HG03571 (cell line): ENCODE data around the gene NCOA1.
"Not testable (repeated sequence)": the region's sequence is repeated elsewhere in the genome, so short reads cannot be mapped to it uniquely, and the experiment has no call there.

Source experiments
- ATAC-seq: cut with Tn5 transposase; IDR thresholded peaks from one replicate; pipeline ENCODE4 v1.9.1; 2021; ENCODE audit not compliant: unreplicated experiment

The NCOA1 gene

DNA sequence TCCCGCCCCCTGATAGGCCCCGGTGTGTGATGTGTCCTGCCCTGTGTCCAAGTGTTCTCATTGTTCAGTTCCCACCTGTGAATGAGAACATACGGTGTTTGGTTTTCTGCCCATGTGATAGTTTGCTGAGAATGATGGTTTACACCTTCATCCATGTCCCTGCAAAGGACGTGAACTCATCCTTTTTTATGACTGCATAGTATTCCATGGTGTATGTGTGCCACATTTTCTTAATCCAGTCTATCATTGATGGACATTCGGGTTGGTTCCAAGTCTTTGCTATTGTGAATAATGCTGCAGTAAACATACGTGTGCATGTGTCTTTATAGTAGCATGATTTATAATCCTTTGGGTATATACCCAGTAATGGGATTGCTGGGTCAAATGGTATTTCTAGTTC is 40.6 kb downstream of the NCOA1 start:
- not testable (repeated sequence) for ATAC-seq

DNA sequence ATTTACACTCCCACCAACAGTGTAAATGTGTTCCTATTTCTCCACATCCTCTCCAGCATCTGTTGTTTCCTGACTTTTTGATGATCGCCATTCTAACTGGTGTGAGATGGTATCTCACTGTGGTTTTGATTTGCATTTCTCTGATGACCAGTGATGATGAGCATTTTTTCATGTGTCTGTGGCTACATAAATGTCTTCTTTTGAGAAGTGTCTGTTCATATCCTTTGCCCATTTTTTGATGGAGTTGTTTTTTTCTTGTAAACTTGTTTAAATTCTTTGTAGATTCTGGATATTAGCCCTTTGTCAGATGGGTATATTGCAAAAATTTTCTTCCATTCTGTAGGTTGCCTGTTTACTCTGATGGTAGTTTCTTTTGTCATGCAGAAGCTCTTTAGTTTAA is 41.0 kb downstream of the NCOA1 start:
- ATAC-seq = not testable (repeated sequence)

DNA sequence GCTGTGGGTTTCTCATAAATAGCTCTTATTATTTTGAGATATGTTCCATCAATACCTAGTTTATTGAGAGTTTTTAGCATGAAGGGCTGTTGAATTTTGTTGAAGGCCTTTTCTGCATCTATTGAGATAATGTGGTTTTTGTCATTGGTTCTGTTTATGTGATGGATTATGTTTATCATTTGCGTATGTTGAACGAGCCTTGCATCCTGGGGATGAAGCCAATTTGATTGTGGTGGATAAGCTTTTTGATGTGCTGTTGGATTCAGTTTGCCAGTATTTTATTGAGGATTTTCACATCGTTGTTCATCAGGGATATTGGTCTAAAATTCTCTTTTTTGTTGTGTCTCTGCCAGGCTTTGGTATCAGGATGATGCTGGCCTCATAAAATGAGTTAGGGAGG is 42.5 kb downstream of the NCOA1 start:
- ATAC-seq = not testable (repeated sequence)

DNA sequence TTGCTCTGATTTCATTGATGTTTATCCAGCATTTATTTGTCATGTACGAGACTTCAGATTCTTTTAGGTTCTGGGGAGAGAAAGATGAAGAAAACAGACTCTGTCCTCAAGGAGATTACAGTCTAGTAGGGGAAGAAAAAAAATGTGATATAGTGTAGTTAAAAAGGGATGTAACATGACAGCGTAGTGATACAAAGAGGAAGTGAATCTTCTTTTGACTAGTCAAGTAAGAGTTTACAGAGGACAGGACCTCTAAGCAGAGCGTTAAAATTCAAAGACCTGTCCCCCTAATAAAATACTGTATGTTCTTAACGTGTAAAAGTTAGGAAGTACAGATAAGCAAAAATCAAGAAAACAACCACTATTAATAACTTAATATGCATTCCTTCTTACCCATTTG is 47.7 kb downstream of the NCOA1 start:
- no peak for ATAC-seq

DNA sequence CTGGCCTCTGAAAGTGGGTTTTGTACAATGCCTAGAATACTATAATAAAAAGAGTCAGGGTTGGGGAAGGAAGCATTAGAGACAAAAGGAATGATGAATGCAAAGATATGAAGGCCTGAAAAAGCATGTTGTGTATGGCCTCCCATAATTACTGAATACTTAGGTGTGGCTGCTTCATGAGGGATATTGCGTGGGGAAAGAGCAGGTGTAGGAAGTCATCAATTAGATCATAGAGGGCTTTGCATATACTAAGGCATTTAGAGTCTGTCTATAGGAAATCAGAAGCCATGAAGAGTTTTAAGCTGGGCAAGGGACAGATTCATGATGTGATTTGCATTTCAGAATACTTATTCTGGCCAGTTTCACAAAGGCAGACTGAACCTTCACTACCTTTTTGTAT is 48.2 kb downstream of the NCOA1 start:
- no peak for ATAC-seq

DNA sequence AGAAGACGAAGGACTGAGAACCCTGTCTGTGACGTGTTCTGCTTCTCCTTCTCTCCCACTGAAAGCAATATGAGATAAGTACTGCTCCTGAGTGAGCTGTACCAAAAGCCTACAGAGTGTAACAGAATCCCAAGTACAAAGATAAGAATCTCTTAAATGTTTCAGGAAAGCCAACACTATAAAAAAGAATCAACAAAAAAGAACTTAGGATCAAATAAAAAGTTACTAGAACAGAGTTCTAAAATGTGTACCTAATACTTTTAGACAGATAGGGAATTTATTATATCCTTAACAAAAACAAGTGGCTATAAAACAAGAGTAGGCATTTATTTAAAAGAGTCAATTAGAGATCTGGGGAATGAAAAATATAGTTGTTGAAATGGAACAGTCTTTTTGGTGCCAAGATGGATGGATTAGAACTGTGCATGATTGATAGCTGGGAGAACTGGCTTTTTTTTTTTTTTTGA is 49.0 kb downstream of the NCOA1 start:
- no peak for ATAC-seq

DNA sequence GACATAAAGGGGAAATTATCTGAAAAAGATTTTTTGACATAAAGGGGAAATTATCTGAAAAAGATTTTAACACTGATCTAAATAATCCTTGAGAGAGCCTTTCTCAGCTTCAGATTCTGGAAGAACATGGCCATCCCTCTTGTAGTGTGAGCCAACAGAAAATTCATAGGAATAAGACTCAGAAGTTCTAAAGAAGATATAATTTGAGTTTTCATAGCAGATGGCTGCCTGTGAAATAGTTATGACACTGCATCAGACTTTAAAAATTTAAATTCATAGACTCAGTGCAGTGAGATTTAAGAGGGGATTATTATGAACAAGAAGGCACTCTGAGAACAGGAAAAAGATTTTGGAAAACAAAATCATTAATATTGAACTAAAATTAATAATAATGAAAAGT is 50.6 kb downstream of the NCOA1 start:
- no peak for ATAC-seq

DNA sequence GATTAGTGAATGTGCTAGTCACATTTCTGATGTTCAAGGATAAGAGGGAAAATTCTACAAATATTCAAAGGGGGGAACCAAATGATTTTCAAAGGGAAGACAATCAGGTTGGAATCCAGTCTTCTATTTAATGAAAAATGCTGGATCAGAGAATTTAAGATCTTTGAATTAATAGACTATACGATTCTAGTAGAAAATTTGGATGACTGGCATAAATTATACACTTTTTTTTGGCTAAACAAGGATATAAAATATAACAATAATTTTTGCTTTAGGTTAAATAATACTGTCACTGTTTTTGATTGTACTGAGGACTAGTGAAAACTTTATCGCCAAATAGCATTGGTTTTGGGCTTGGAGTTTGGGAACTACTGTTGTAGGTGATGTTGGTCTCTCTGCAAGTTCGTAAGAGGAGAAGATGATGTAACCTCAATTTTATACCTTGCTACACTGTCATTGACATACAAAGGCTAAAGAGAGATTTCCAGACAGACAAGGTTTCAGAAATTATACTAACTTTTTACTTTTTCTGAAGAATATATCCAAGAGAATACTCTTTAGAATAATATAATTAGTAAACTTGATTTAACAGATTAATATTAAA is 51.3 kb downstream of the NCOA1 start:
- no peak for ATAC-seq

DNA sequence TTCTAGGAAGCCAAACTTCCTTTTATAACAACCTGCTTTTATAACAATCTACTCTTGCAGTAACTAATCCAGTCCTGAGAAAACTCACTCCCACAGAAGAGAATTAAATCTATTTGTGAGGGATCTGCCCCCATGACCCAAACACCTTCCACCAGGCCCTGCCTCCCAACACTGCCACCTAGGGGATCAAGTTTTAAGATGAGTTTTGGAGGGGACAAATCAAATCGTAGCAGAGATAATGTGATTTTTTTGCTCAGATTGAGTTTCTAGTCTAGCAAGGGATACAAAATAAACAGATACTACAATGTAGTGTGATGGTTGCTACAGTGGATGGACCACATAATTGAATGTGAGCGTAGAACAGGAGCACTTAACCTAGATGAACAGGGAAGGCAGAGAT is 52.2 kb downstream of the NCOA1 start:
- ATAC-seq = no peak

DNA sequence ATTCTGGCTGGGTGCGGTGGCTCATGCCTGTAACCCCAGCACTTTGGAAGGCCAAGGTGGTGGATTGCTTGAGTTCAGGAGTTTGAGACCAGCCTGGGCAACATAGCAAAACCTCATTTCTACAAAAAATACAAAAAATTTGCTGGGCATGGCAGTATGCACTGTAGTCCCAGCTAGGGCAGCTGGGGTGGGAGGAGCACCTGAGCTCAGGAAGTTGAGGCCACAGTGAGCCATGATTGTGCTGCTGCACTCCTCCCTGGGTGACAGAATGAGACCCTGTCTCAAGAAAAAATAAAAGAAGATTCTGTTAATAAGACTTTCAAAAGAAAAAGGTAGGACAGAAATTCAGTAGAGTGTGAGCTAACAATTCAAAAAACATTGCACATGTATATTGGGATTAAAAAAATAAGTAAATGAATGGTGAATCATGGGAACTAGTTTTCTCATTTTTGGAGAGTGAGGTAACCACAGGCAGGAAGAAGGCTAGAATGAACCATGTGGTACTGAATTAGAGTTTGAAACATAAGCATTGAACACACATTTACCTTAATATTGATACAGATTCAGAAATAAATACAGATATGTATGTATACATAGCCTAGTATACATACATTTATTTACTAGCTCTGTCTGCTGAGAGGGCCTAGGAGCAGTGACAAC is 53.5 kb downstream of the NCOA1 start:
- no peak for ATAC-seq

DNA sequence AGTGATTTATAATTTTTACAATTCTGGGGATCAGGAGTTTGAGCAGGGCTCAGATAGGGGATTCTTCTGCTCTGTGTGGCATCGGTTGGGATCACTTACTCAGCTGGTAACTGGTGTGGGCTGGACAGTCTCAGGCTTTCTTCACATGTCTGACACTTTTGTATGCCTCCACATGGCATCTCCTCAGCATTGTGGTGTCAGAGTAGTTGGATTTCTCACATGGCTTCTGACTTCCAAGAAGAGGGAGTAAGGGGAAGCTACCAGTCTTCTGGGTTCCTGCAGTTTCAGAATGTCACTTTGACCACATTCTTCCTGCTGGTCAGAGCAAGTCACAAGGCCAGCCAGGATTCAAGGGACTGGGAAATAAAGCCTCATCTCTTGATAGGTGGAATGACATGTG is 55.6 kb downstream of the NCOA1 start:
- no peak for ATAC-seq

DNA sequence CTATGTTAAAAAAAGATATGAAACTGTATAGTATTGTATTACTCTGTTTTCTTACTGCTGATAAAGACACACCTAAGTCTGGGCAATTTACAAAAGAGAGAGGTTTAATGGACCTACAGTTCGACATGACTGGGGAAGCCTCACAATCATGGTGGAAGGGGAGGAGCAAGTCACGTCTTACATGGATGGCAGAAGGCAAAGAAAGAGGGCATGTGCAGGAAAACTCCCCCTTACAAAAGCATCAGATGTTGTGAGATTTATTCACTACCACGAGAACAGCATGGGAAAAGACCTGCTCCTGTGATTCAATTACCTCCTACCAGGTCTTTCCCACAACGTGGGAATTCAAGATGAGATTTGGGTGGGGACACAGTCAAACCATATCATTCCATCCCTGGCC is 57.0 kb downstream of the NCOA1 start:
- no peak for ATAC-seq

DNA sequence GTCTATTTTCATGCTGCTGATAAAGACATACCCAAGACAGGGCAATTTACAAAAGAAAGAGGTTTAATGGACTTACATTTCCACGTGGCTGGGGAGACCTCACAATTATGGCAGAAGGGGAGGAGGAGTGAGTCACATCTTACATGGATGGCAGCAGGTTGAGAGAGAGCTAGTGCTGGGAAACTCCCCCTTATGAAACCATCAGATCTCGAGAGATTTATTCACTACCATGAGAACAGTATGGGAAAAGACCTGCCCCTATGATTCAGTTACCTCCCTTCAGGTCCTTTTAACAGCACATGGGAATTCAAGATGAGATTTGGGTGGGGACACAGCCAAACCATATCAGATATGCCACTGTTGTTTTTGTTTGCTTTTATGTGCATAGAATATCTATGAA is 59.2 kb downstream of the NCOA1 start:
- not testable (repeated sequence) for ATAC-seq

DNA sequence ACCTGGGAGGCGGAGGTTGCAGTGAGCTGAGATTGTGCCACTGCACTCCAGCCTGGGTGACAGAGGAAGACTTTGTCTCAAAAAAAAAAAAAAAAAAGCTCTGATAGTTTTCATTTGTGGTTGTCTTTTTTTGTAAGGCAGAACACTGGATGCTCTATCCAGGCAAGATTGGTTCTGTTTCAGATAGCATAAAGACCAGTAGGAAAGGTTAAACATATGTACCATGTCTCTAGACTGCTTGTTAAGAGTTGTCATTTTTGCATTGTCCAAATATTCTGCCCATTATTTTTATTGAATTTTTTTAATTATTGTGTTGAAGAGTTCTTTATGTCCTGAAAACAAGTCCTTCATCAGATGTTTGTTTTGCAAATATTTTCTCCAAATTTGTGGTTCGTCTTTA is 60.0 kb downstream of the NCOA1 start:
- no peak for ATAC-seq

DNA sequence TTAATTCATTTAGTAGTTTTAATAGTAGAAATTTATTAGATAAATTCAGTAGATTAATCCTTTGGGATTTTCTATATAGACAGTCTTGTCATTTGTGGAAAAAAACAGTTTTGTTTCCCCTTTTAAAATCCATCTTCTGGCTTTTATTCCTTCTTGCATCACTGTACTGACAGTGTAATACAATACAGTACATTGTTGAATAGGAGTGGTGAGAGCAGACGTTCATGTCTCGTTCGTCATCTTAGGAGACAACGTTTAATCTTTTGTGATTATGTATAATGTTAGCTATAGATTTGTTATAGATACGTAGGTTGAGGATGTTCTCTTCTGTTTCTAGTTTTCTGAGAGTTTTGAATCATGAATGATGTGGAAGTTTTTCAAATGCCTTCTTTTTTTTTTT is 61.8 kb downstream of the NCOA1 start:
- no peak for ATAC-seq

DNA sequence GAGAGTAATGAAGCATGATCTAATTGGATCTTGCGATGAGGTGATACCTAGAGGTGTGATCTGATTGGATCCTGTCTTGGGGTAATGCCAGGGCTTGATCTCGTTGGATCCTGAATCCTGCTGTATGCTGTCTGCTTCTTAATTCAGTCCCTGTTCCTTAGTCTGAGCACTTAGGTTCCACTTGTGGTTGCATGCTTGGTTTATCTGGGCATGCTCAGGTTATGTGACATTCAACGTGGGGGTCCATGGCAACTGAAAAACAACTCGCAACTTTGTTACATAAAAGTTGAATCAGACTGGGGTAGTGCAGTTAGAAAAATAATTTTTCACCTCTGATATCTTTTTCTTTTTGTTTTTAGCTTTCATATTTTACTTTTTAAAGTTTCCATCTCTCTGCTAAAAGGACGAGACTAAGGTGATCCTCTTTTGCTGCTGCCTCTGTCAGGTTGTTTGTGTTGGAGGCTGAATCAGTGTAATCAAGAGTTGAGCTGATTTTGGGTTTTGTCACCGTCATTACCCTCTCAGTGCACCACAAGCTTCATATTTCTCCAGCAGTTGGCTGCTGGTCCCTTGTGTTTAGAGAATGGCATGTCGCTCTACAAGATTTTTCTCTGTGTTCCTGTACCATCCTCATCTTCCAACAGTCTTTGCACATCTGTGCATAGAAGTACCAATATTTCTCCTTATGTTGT is 67.9 kb downstream of the NCOA1 start:
- no peak for ATAC-seq

DNA sequence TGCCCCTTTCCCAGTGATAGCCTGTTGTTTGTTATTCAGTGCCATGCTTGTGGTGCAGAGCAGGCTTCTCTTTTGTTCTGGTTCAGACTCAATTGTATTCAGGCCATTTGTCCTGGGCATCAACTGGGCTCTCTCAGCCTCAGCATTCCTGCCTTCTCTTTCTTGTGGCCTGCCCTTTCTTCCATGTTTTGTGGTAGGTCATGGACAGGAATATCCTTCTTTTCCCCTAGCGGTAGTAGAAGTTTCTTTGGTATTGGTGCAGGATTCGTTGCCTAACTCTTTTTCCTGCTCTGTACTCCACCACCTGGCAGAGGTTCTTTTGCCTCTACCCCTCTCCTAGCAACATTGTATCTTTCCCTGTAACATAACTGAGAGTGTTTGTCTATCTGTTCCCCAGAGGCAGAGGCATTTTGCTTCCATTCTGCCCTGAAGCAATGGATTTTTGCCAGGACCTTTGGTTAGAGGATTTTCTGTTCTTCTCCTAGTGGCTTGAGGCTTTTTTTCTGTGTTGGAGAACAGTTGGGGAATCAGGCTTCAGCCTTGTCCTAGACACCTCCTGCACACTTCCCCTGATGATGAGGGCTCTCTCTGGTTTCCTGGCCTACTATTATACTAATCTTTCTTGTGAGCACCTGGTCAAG is 68.5 kb downstream of the NCOA1 start:
- no peak for ATAC-seq

DNA sequence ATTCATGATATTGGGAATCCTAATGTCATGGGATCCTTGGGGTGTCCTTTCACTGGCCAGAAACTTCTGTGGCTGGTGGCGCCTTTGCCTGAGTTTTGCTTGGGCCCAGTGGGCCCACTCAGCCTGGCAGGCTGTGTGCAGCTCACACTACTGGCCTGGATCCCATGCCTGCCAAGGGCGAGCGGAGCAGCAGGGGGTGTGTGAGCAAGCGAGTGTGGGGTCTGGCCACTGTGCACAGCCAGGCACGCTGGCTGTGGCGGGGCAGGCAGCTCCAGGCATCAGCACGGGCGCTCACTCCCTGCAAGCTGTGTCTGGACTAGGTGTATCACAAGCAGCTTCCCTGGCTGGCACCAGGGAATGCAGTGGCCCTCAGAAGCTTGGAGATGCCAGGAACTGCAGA is 74.5 kb downstream of the NCOA1 start:
- no peak for ATAC-seq

DNA sequence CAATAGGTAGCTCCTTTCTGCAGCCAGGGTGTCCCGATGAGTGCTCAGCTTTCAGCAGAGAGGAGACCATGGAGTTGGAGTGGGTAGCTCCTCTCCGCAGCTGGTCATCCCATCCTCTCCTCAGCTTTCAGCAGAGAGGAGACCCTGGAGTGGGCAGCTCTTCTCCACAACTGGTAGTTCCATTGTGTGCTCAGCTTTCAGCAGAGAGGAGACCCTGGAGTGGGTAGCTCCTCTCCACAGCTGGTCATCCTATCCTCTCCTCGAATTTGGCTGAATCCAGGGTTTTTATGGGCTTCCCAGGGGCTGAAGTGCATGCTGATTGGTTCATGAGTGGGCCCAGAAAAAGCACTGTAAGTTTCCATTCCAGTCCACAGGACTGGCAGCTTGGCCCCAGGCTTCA is 75.2 kb downstream of the NCOA1 start:
- no peak for ATAC-seq

DNA sequence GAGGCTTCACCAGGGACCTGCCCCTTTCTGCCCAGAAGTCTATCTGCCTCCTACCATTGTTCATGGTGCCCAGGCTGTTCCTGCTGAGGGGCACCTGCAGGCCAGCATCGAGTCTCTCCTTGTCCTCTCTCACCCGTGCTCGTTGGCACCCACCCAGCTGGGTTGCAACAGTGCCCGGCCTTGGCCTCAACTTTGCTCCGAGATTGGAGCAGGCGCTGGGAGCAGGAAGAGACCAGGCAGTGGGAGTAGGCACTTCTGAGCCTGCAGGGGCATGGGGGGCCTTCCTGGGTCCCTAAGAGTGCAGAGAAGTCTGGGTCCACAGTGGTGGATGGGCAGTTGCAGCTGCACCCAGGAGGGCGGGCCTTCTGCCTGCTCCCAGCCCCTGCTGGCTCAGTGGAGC is 75.6 kb downstream of the NCOA1 start:
- no peak for ATAC-seq

DNA sequence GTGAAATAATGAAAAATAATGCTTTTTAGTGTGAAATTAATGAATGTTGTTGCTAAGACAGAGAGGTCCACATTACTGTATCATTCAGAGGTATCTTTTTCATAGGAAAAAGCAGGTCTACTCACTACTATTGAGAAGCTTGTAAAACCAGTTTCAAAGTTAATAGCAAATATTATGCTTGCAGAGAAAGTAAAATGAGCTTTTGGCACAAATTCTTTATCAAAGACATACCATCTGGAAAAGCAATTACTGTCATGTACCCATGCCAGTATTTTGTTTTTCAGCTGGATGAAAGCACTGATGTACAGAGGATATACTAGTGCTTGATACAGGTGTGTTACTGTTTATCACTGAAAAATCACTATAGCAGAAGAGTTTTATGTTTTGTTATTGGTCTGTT is 77.5 kb downstream of the NCOA1 start:
- no peak for ATAC-seq

DNA sequence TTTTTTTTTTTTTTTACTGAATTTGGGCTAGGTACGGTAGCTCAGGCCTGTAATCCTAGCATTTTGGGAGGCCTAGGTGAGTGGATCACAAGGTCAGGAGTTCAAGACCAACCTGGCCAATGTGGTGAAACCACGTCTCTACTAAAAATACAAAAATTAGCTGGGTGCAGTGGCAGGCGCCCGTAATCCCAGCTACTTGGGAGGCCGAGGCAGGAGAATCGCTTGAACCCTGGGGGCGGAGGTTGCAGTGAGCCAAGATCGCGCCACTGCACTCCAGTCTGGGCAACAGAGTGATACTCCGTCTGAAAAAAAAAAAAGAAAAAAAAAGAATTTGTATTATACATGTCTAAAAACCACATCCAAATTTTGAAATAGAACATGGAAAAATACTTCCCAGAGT is 78.5 kb downstream of the NCOA1 start:
- not testable (repeated sequence) for ATAC-seq
